Thymus (tissue), 11 donors: ENCODE data around the gene CSN1S1. TPM values are rescaled to one million over a fixed set of nuclear protein-coding genes. Genes with fewer than 3 reads are reported as not detected.
"Not testable (repeated sequence)": the region's sequence is repeated elsewhere in the genome, so short reads cannot be mapped to it uniquely, and the experiment has no call there.

Experiments used
- DNase-seq, 9 donors: peaks; one replicate each; pipeline ENCODE4 v3.0.0-alpha.2; 2013; ENCODE audit warnings: low spot score in 9 of 9, low read depth in 6 of 9, missing footprints in 1 of 9
- H3K27ac ChIP-seq, 2 donors: one replicate each; pipeline ENCODE4 v1.5.1; 2013; ENCODE audit warnings: control low read depth in 1 of 2, low read depth in 1 of 2, low read length in 1 of 2, mild to moderate bottlenecking in 1 of 2, moderate library complexity in 1 of 2
- H3K27me3 ChIP-seq, 2 donors: one replicate each; pipeline ENCODE4 v1.5.1; 2013; ENCODE audit warnings: low read length in 1 of 2; ENCODE audit not compliant: control insufficient read depth in 2 of 2, insufficient read depth in 1 of 2
- H3K36me3 ChIP-seq, 2 donors: one replicate each; pipeline ENCODE4 v1.5.1; 2013; ENCODE audit warnings: low read length in 1 of 2, mild to moderate bottlenecking in 1 of 2, moderate library complexity in 1 of 2; ENCODE audit not compliant: control insufficient read depth in 2 of 2, insufficient read depth in 2 of 2
- H3K4me1 ChIP-seq, 2 donors: one replicate each; pipeline ENCODE4 v1.5.1; 2013; ENCODE audit warnings: low read length in 2 of 2; ENCODE audit not compliant: control insufficient read depth in 2 of 2, insufficient read depth in 2 of 2
- H3K4me3 ChIP-seq, 2 donors: one replicate each; pipeline ENCODE4 v1.5.1; 2013; ENCODE audit warnings: low read length in 2 of 2, control low read depth in 1 of 2, mild to moderate bottlenecking in 1 of 2
- H3K9me3 ChIP-seq, 2 donors: one replicate each; pipeline ENCODE4 v1.5.1; 2013; ENCODE audit warnings: low read length in 1 of 2, mild to moderate bottlenecking in 1 of 2; ENCODE audit not compliant: control insufficient read depth in 2 of 2, insufficient read depth in 1 of 2
- WGBS: extraction: QIAGEN DNeasy Blood & Tissue Kit; methylation state at CpG from one replicate; pipeline ENCODE4 v1.1.7; 2013; 5-methylcytosine and 5-hydroxymethylcytosine counted together
- polyA plus RNA-seq: library from polyadenylated mRNA; stranded (reverse); fragments of 200-250 nt; gene quantifications from one replicate; pipeline ENCODE4 v1.2.3, GENCODE V29; 2013
- total RNA-seq: library from RNA; stranded (reverse); fragments of 120-200 nt; gene quantifications from one replicate; pipeline ENCODE4 v1.2.4, GENCODE V29; 2013
- donor health status: healthy.

Gene CSN1S1
- total and polyA plus RNA-seq, 2 donors: 1.2 to 5.2 TPM

DNA sequence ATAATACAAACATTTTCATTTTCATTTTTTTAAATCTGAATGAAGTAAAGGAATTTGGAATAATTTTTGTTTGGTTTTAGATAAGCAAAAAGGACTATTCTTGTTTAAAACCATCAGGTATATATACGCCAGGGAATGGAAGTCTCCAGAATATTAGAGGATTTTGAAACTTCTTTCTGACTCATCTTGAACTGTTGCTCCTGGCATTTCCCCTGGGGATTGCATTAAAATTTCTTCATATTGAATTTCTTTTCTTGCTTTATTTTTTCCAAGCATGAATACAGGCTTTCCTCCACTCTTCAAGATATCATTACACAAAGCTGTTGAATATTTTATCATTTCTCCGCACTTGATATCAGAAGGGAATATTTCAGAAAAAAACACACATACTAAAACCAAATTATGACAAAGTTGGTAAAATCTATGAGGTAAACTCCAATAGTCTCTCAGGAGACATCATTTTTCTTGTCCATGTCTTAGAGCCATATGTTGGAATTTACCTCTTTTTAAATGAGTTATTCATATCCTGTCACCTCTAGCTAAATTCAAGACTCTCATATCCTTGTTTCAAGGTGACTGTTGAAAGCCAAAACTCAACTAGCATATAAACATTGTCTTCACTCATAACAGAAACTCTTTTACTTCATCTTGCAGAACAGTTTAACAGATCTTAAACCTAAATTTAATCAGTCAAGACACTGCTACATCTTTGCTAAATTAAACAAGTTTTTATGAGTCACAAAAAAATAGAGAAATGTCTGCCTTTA, 20.7 kb upstream of the CSN1S1 start:
- no peaks in the 10 kb centered on the region for H3K27me3 ChIP-seq
- H3K4me1 ChIP-seq: no peaks in the 10 kb centered on the region
- 90% methylated on average over 2 of the region's 2 CpGs for WGBS
- H3K4me3 ChIP-seq: no peak overlapping the region
- no peaks in the 10 kb centered on the region for H3K36me3 ChIP-seq
- no peak for DNase-seq
- no peak overlapping the region for H3K27ac ChIP-seq
- no peaks in the 10 kb centered on the region for H3K9me3 ChIP-seq

DNA sequence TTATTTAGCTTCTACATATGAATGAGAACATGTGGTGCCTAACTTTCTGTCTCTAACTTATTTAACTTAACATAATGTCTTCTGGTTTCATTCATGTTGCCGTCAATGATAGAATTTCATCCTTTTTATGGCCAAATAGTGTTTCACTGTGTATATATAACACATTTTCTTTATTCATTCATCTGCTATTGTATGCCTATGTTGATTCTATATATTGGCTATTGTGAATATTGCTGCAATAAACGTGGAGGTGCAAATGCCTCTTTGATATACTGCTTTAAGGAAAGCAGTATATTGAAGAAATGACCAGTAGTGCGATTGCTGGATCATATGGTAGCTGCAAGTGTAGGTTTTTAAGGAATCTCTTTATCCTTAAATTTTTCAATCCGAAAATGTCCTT, 10.0 kb upstream of the CSN1S1 start:
- H3K27me3 ChIP-seq: no peaks in the 10 kb centered on the region
- no peaks in the 10 kb centered on the region for H3K36me3 ChIP-seq
- no peaks in the 10 kb centered on the region for H3K9me3 ChIP-seq
- DNase-seq: no peak
- no peak overlapping the region for H3K27ac ChIP-seq
- WGBS: 45% methylated on average over 4 of the region's 4 CpGs
- no peak overlapping the region for H3K4me3 ChIP-seq
- no peaks in the 10 kb centered on the region for H3K4me1 ChIP-seq

DNA sequence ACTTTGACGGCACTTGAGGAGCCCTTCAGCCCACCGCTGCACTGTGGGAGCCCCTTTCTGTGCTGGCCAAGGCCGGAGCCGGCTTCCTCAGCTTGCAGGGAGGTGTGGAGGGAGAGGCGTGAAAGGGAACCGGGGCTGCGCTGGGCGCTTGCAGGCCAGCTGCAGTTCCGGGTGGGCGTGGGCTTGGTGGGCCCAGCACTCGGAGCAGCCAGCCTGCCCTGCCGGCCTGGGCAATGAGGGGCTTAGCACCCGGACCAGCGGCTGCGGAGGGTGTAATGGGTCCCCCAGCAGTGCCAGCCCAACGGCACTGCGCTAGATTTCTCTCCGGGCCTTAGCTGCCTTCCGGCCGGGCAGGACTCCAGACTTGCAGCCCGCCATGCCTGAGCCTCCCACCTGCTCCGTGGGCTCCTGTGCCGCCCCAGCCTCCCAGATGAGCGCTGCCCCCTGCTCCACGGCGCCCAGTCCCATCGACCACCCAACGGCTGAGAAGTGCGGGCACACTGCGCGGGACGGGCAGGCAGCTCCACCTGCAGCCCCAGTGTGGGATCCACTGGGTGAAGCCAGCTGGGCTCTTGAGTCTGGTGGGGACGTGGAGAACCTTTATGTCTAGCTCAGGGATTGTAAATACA, 7.0 kb upstream of the CSN1S1 start:
- 95% methylated on average over 33 of the region's 33 CpGs for WGBS
- not testable (repeated sequence) for H3K4me1 ChIP-seq, DNase-seq, H3K27ac ChIP-seq, H3K9me3 ChIP-seq, H3K27me3 ChIP-seq, H3K36me3 ChIP-seq, H3K4me3 ChIP-seq

DNA sequence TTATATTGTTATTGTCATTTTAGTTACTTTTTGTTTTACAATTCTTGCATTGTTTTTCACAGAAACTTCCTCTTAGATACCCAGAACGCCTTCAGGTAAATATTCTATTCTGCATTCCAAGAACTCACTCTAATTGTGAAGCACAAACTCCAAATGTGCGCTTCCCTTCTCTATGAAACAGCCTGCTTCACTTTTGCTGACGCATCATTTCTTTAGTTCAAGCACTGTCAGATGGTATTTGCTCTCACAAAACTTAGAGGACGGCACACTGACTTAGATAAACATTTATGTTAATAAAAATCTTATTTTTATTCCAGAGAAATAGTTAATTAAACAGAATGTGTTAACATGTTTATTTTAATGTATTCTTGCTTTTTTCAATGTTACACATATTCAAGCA, 3.3 kb downstream of the CSN1S1 start:
- Histone ChIP-seq H3K4me3 (no peak overlapping the region), H3K4me1 (no peaks in the 10 kb centered on the region), H3K9me3 (no peaks in the 10 kb centered on the region), H3K27ac (no peak overlapping the region), H3K27me3 (no peaks in the 10 kb centered on the region), H3K36me3 (no peaks in the 10 kb centered on the region)
- DNase-seq: no peak
- 80% methylated on average over 4 of the region's 4 CpGs for WGBS

DNA sequence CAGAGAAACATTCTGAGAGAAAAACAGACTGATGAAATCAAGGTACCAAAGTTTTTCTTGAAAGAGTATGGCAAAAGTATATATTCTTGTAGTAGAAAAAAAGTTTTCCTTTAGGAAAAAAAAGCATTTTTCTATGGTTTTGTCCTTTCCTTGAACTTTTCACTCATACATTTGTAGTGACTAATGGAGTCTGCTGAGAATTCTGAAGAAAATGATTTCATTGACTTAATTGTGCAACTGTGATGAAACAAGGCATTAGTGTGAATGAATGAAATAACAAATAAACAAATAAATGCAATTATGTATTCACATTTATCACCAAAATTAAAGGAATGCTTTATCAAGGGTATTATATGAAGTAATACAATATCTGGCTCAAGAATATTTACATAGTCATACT, 5.7 kb downstream of the CSN1S1 start:
- no peak overlapping the region for H3K27ac ChIP-seq
- H3K4me3 ChIP-seq: no peak overlapping the region
- DNase-seq: no peak
- H3K4me1 ChIP-seq: no peaks in the 10 kb centered on the region
- H3K36me3 ChIP-seq: no peaks in the 10 kb centered on the region
- no peaks in the 10 kb centered on the region for H3K9me3 ChIP-seq
- H3K27me3 ChIP-seq: no peaks in the 10 kb centered on the region

DNA sequence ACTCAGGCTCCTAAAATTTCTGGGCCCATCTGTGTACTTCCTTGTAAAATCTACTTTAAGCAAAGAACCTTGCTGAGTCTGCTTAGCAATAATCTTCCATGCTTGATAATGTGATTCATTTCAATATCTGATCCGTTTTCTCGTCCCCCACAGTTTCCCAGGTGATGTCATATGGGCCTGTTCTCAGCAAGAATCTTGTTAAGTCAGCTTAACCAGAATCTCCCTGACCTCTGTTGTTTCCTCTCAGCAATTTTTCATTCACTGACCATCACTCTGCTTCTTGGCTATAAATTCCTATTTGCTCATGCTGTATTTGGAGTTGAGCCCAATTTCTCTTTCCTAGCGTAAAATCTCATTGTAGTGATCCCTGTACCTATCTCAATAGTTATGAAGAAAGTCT, 20.7 kb downstream of the CSN1S1 start:
- Histone ChIP-seq H3K36me3 (no peaks in the 10 kb centered on the region), H3K9me3 (no peaks in the 10 kb centered on the region), H3K4me3 (no peak overlapping the region), H3K4me1 (no peaks in the 10 kb centered on the region), H3K27me3 (no peaks in the 10 kb centered on the region), H3K27ac (no peak overlapping the region)
- DNase-seq: no peak
- WGBS: 88% methylated on average over 3 of the region's 3 CpGs

DNA sequence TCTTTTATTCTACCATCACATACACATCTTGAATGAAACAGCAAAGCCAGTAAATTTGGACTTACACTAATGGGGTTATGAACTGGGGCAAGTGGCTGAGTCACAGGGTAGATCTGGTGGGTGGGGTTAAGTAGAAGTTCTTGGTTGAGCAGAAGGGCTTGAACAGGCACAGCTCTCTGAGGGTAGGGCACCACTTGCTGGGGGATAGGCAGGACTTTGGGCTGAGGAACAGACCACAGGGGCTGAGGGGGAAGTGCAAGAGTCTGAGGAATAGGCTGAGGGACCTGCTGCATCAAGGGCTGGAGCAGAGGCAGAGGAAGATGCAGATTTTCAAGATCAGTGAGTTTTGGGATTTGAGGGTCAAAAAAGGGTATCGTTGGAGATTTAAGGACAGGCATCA, 26.3 kb downstream of the CSN1S1 start:
- no peak overlapping the region for H3K27ac ChIP-seq
- no peak overlapping the region for H3K4me3 ChIP-seq
- no peaks in the 10 kb centered on the region for H3K27me3 ChIP-seq
- H3K9me3 ChIP-seq: no peaks in the 10 kb centered on the region
- H3K36me3 ChIP-seq: no peaks in the 10 kb centered on the region
- WGBS: 100% methylated on average over 1 of the region's 1 CpG
- no peak for DNase-seq
- no peaks in the 10 kb centered on the region for H3K4me1 ChIP-seq

DNA sequence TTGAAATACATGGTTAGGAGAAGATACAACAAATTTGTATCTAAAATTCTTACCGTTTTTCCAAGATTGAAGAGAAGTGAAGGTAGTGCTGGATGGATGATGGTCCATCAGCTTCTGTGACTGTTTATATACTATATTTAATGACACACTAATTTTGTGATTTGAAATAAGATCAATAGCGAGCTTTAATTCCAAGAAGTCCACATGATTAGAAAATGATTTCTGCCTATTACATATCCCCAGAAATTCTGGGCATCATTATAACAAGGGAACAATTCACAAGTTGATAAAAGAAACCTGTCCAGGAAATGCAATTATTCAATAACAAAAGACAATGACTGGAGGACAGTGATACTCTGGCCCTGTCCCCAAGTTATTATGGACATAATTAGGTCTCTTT, 34.8 kb downstream of the CSN1S1 start, which contains the start of gene CSN2:
TSS of gene CSN2 (minus strand) at position 101 of the 400 bp plus-strand sequence. CDS start 4,733 bp downstream, outside the sequence.
- no peaks in the 10 kb centered on the region for H3K27me3 ChIP-seq
- no peak within 1 kb of the TSS for H3K4me3 ChIP-seq
- H3K9me3 ChIP-seq: no peaks in the 10 kb centered on the region
- H3K27ac ChIP-seq: no peak within 1 kb of the TSS
- WGBS: 94% methylated on average over 2 of the region's 2 CpGs
- no peak for DNase-seq
- no peaks in the 10 kb centered on the region for H3K36me3 ChIP-seq
- no peaks in the 10 kb centered on the region for H3K4me1 ChIP-seq

DNA sequence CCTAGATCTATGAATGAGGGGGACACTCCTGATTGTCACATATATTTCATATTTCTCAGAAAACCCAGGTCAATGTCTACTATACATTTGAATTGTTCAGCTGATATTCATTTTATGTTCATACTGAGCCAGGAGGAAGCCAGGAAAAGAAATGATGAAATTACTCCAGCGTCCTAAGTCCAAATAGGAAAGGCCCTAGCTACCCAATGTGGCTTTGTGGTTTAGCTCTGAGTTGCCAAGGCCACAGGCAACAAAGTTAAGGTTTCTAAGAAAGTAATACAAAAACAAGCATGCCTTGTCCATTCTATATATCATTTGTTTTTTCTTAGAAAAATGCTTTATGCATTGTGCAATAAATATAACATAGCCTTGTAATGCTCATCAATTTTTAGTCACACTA, 39.2 kb downstream of the CSN1S1 start:
- H3K4me1 ChIP-seq: no peaks in the 10 kb centered on the region
- no peaks in the 10 kb centered on the region for H3K36me3 ChIP-seq
- no peak overlapping the region for H3K27ac ChIP-seq
- WGBS: 18% methylated on average over 1 of the region's 1 CpG
- H3K4me3 ChIP-seq: no peak overlapping the region
- no peak for DNase-seq
- no peaks in the 10 kb centered on the region for H3K27me3 ChIP-seq
- H3K9me3 ChIP-seq: no peaks in the 10 kb centered on the region
